Fibroblast of the aortic adventitia (primary cell): ENCODE measurements around the gene RIMS4. TPM values are rescaled to one million over a fixed set of nuclear protein-coding genes. Genes with fewer than 3 reads are reported as not detected.

ENCODE experiments used
- DNase-seq: peaks from one replicate; pipeline ENCODE4 v3.0.0-alpha.2; 2010; ENCODE audit warnings: low read depth
- H3K4me3 ChIP-seq: 2 replicates; pipeline ENCODE4 v1.5.1; 2011; ENCODE audit warnings: low read depth, mild to moderate bottlenecking, control low read depth, low read length, moderate library complexity
- total RNA-seq: library from RNA; depleted of rRNA; stranded (reverse); fragments of >200 nt; gene quantifications from 2 replicates; pipeline ENCODE4 v1.2.3, GENCODE V29; 2012; ENCODE audit warnings: low replicate concordance
- TF ChIP-seq, protein P1 (sequence below): IDR thresholded peaks from 2 replicates; pipeline ENCODE4 v1.5.1; 2011; ENCODE audit warnings: mild to moderate bottlenecking, low read length, control low read depth, inconsistent platforms; ENCODE audit not compliant: insufficient read depth

RIMS4 gene
- total RNA-seq, 1 donor = 0.27 TPM

DNA sequence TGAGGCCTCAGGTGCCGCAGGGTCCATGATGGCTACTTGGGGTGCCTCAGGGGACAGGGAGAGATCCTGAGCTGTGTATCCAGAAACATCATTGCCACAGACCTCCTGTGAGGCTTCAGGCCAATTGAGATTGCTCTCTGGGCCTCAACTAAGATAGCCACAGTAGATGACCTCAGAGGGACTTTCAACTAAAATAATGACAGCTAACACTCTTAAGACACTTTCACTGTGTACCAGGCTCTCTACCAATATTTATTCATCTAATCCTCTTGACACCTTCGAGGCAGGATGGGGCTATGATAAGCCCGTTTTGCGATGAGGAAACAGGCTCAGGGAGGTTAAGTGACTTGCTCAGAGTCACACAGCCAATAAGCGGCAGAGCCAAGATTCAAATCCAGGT is 10.7 kb downstream of the RIMS4 start:
- TF ChIP-seq, protein P1, sequence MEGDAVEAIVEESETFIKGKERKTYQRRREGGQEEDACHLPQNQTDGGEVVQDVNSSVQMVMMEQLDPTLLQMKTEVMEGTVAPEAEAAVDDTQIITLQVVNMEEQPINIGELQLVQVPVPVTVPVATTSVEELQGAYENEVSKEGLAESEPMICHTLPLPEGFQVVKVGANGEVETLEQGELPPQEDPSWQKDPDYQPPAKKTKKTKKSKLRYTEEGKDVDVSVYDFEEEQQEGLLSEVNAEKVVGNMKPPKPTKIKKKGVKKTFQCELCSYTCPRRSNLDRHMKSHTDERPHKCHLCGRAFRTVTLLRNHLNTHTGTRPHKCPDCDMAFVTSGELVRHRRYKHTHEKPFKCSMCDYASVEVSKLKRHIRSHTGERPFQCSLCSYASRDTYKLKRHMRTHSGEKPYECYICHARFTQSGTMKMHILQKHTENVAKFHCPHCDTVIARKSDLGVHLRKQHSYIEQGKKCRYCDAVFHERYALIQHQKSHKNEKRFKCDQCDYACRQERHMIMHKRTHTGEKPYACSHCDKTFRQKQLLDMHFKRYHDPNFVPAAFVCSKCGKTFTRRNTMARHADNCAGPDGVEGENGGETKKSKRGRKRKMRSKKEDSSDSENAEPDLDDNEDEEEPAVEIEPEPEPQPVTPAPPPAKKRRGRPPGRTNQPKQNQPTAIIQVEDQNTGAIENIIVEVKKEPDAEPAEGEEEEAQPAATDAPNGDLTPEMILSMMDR = no peak
- H3K4me3 ChIP-seq = no peak overlapping the region
- no peak for DNase-seq

DNA sequence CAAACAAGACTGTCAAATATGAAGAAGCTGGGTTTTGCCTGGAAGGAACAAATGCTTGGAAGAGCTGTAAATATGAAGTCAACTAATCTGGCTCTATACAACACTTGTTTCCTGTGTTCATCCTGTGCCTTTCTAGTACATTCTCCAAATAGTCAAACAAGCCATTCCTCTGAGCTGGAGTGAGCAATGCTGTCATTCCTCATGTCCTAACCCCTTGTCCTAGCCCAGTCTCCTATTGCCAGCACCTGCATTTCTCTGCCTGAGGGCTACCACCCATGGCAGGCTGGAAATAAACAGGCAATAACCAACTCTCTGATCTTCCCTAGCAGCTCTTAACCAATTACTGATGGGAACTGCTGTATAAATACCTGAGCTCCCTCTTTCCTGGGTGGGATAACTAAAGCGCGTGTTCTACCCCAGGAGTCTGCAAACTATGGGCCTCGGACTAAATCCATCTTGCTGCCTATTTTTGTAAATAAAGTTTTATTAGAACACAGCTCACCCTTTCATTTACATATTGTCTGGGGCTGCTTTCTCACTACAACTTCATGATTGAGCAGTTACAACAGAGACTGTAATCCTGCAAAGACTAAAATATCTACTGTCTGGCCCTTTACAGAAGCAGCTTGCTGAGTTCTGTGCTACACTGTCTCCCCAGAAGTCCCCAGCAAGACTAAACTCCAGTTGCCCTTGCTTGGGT is 13.4 kb downstream of the RIMS4 start:
- no peak for DNase-seq
- H3K4me3 ChIP-seq = no peak overlapping the region
- TF ChIP-seq, protein P1 = no peak

DNA sequence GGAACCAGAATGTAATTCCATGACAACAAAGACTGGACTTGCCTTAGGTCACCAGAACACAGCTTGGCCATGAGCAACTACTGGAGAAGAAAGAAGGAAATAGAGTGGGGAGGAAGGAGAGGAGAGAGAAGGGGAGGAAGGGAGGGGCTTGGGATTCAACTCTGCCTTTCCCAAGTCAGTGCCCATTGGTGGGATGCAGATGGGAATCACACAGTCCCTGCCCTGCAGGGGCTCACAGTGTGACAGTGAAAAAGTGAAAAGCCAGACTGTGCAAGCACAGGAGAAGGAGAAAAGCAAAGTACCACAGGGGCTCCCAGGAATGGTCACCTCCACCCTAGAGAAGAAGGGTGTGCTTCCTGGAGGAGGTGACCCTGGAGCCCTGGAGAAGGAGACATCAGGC is 14.0 kb downstream of the RIMS4 start:
- TF ChIP-seq, protein P1 = no peak
- DNase-seq = no peak
- no peak overlapping the region for H3K4me3 ChIP-seq

DNA sequence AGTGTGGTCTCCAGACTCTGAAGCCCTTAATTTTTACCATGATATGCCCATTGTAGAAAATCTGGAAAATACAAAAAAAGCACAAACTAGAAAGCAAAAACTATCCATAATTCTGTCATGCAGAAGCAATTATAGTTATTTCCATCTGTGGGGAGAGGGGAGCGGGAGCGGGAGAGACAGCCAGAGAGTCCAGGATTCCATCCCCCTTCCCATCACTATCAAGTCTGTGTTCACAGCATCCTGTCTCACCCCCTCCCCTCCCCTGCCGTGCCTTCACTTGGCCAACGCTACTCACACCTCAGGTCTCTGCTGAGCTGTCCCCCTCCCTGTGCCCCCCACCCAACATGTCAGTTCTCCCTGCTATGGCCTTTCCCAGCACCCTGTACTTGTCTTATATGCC is 14.5 kb downstream of the RIMS4 start:
- TF ChIP-seq, protein P1 = no peak

DNA sequence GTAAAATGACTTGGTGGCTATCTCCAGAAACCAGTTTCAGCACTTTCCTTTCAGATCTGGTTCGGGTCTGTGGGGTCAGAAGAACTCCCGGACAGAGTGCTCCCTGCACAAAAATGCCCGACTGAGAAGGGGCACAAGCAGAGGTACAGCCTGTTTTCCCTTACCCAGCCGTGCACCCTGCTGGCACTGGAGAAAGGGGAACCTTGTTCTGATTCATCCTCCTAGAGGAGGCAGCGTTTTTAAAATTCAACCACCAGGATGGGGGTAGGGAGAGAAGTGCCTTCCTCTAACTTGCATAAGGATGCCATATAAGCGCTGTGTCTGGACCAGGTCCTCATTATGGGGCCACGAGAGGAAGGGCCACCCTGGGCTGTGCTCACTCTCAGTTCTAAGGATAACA is 17.6 kb downstream of the RIMS4 start:
- TF ChIP-seq, protein P1 = no peak
- no peak overlapping the region for H3K4me3 ChIP-seq
- no peak for DNase-seq

More for the DNA sequence above, 14.5 kb downstream of the RIMS4 start:
- DNase-seq = no peak
- no peak overlapping the region for H3K4me3 ChIP-seq

DNA sequence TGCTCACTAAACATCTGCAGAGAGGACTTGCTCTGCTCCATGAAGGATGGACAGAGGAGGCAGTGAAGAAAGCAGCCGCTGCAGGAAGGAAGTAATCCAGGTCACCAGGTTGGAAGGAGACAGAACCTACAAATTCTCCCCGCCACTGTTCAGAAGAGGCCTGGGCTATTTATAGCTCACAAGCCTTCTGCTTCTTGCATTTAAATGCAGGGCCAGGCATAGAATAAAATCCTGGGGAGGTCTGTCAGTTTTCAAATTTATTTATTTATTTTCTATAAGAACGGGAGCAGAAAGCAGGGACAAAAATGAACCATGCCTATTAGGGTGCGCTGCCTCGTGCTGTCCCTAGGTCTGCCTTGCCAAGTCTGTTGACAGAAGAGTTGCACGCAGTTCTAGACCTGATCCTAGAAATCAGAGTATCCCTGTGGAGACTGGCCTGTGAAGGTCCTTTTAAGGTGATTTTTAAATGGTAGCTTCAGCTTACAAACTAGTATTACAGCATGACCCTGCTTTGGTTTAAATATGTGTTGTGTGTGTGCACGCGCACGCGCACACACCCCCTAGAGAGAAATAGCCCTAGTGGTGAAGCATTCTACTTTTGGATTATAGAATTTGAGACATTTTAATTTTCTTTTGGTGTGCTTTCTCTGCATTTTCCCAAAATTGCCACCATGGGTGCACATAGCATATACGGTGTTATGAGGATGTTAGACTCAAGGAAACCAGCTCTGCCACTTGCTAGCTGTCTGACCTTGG is 19.5 kb downstream of the RIMS4 start:
- H3K4me3 ChIP-seq = no peak overlapping the region
- no peak for DNase-seq
- TF ChIP-seq, protein P1 = no peak
